Muscle layer of colon (tissue), 2 donors: ENCODE measurements around the gene LRRC53.

ENCODE experiments used
- H3K27ac ChIP-seq: one replicate; pipeline ENCODE4 v1.7.0; 2013; ENCODE audit warnings: low read depth, mild to moderate bottlenecking, low read length, moderate library complexity
- H3K27me3 ChIP-seq, 2 donors: one replicate each; pipeline ENCODE4 v1.7.0; 2013; ENCODE audit warnings: low read length in 2 of 2, mild to moderate bottlenecking in 2 of 2; ENCODE audit not compliant: insufficient read depth in 2 of 2, control insufficient read depth in 1 of 2
- H3K36me3 ChIP-seq: one replicate; pipeline ENCODE4 v1.7.0; 2013; ENCODE audit warnings: mild to moderate bottlenecking, low read length; ENCODE audit not compliant: insufficient read depth
- H3K4me1 ChIP-seq: one replicate; pipeline ENCODE4 v1.7.0; 2013; ENCODE audit warnings: mild to moderate bottlenecking, low read length; ENCODE audit not compliant: insufficient read depth
- H3K4me3 ChIP-seq, 2 donors: one replicate each; pipeline ENCODE4 v1.7.0; 2013; ENCODE audit warnings: low read length in 2 of 2, low read depth in 1 of 2, mild to moderate bottlenecking in 1 of 2, moderate library complexity in 1 of 2
- H3K9ac ChIP-seq: one replicate; pipeline ENCODE4 v1.7.0; 2013; ENCODE audit warnings: low read length
- H3K9me3 ChIP-seq: one replicate; pipeline ENCODE4 v1.7.0; 2013; ENCODE audit warnings: mild to moderate bottlenecking, low read length
- donor health status: abdominal sarcoma.
- donor health status: Adenocarcinoma of cecum.

LRRC53 gene

DNA sequence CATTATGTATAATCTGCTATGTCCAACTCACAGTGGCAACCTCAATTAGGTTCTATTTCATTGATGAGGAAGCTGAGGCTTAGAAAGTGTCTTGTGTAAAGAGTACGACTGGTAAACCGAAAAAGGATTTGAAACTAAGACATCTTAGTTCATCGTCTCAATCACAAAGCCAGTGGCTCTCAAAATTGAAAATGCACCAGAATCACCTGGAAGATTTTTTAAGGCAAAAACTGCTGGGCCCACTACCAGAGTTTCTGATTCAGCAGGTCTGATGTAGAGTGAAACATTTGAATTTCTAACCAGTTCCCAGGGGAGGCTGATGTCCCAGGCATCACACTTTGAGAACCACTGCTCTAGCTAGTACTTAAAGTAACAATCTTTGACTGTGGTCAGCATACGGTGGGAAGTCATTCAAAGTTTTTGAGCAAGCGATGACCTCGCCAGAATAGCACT is 5.2 kb upstream of the LRRC53 start:
- no peaks in the 10 kb centered on the region for H3K9me3 ChIP-seq
- H3K27ac ChIP-seq, result no peak overlapping the region
- no peaks in the 10 kb centered on the region for H3K27me3 ChIP-seq
- no peak overlapping the region for H3K9ac ChIP-seq
- no peak overlapping the region for H3K4me3 ChIP-seq
- H3K4me1 ChIP-seq, result no peaks in the 10 kb centered on the region
- H3K36me3 ChIP-seq, result no peaks in the 10 kb centered on the region

DNA sequence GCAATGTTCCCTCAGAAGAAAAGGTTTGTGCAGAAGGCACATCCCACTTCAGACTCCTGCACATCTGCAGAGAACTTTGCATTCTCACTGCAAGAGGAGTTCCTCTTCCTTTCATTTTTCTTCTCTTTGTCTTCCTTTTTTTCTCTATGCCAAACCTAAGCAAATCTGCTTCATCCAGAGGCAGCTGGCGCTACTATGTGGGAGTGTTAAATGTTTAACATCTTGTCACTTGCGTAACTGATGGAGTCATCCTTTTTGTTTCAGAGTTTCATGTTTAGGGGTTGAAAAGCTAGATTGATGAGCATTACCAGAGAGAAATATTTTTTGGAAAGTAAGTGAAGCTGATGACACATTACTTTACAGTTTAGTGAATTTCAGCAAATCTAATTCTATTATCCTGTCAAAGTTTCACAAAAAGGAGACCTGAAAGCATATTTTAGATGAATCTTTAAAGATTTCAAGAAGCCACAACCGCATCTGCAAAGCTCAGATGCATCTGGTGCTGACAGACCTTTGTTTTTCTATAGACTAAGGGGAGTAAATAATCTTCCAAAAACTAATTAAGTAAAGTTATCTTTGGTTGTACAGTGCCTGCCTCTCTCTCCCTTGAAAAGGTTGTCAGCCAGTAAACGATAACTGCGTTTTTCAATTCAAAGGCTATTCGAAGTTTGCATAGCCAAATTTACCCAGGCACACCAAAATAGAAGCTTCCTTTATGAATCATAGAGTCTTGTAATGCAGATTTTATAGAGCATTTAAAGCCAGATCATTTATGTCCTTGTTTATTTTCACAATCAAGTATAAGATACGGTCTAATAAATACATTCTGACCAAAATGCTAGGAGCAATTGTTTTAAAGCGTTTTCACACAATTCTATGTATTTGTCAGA is 1.2 kb upstream of the LRRC53 start:
- Histone ChIP-seq H3K27ac (no peak overlapping the region), H3K36me3 (no peaks in the 10 kb centered on the region), H3K4me3 (no peak overlapping the region), H3K9me3 (no peaks in the 10 kb centered on the region), H3K9ac (no peak overlapping the region), H3K27me3 (no peaks in the 10 kb centered on the region), H3K4me1 (no peaks in the 10 kb centered on the region)

DNA sequence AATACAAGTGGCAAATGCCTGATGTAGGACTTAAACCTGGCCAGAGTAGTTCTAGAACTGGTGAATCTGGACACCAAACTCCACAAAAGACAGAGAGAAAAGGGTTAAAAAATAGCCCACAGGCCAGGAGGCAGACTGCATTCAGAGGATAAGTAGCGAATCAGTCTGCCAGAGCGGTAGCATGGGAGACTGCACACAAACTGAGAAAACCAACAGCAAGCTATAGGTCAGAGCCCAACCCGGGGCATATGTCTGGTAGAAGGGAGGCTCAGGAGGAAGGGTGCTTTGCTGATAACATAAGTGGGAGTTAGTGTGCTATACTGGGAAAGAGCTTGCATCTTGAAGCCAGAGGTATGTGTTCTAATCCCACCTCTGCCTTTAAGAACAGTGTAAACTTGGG is 4.0 kb downstream of the LRRC53 start:
- no peaks in the 10 kb centered on the region for H3K36me3 ChIP-seq
- H3K27ac ChIP-seq, result no peak overlapping the region
- H3K27me3 ChIP-seq, result no peaks in the 10 kb centered on the region
- H3K4me3 ChIP-seq, result no peak overlapping the region
- H3K9ac ChIP-seq, result no peak overlapping the region
- no peaks in the 10 kb centered on the region for H3K4me1 ChIP-seq
- H3K9me3 ChIP-seq, result no peaks in the 10 kb centered on the region

DNA sequence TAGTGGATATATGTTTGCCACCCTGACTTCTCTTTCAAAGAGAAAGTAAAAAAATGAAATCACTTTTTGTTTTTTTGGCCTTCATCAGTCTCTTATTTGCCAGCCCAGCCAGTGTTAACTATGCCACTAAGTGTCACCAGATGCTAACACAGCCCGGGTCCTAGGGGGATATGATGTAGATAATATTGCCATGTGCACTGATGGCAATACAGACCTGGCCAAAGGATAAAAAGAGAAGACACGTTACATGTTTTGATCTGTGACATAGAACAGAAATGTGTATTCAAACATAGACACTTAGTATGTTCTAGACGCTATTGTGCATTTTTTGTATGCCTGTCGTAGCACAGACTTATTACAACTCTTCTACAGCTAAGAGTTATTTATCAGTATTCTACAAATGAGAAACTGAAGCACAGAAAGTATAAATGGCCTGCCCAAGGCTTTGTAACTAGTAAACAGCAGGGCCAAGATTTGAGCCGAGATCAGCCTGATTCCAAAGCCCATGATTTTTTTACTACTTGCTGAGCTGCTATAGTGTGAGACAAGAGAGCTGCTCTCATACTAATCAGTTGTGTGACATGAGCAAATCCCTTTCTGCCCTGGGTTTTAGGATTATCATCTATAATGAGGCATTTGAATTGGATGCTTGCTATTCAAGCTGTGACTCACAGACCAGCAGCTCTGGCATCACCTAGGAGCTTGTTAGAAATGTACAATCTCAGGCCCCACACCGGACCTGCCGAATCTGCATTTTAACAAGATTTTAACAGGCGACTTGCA is 6.3 kb downstream of the LRRC53 start:
- Histone ChIP-seq H3K9me3 (no peaks in the 10 kb centered on the region), H3K4me3 (no peak overlapping the region), H3K4me1 (no peaks in the 10 kb centered on the region), H3K36me3 (no peaks in the 10 kb centered on the region), H3K9ac (no peak overlapping the region), H3K27me3 (no peaks in the 10 kb centered on the region), H3K27ac (no peak overlapping the region)

DNA sequence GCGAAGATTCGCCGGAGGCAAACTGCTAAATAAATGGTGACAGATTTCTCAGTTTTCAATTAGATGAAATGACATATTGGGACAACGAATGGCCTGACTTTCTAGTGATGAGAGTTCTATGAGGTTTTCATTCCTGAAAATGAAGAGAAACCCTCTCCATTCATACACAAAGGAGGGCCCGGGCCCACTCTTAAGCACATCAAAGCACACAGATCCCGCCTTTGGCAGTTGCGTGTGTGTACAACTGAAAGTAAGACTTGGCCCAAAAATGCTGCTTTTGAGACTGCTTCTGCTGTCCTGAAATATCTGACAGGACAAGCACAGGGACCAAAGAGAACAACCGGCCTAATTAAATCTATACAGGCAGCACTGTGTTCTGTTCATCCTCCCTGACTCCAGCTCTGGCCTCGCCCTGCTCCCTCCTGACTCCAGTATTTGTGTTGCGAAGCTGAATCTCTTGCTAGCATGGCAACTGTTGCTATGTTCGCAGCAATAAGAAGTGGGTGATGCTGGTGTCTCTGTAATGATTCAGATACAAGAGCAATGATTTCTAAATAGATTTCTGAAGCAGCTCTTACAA is 7.4 kb downstream of the LRRC53 start:
- Histone ChIP-seq H3K27me3 (no peaks in the 10 kb centered on the region), H3K27ac (no peak overlapping the region), H3K4me3 (no peak overlapping the region), H3K9me3 (no peaks in the 10 kb centered on the region), H3K4me1 (no peaks in the 10 kb centered on the region), H3K9ac (no peak overlapping the region), H3K36me3 (no peaks in the 10 kb centered on the region)

DNA sequence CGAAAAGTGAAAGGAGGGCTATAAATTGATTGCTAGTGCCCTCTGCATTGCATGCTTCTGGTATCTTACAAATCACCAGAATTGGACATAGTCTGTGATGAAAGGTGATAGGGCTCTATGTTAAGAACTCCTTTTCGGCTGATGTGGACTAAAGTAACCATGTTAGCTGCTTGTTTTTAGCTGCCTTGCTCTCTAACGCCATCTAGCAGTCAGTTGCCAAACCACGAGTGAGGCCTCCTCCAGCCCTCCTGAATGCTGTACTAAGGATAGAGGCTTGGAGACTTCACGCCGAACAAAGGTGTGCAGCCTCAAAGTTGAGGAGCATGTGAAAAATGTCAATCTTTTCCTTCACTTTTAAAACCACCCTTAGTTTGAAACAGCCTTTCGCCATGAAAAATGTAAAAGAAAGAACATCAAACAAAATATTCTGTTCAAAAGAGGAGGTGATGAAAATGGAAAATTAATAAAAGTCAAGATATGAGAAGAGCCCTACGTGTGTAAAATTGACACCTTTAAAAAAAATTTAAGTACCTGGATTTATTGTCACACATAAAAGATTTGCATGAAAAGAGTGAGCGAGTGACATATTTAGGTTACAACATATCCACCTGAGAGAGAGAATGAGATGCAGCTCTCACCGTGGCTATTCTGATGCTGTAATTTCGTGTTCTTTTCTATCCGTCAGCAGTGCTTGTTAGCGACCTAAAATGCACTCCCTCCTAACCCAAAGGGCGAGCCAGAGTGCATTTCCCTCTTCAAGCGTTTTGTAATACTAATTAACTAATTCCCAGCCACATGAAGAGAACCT is 8.1 kb downstream of the LRRC53 start:
- H3K9me3 ChIP-seq, result no peaks in the 10 kb centered on the region
- H3K9ac ChIP-seq, result no peak overlapping the region
- H3K4me3 ChIP-seq, result no peak overlapping the region

DNA sequence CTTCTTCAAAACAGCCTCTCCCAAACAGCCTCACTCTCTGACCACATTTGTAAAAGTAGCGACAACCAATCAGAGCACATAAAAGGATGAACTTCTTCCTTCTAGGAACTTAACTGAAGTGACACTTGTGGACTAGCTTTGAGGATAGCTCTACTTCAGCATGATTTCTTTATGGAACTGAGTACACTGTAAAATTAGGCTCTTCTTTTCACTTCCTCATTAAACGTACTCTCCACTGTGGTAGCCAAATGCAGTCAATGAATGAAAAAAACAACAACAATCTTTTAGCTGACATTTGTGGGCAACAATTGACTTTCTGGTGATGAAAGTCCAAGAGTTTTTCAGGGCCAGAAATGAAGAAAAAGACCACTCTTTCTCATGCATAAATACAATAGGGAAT is 9.6 kb downstream of the LRRC53 start:
- no peak overlapping the region for H3K9ac ChIP-seq
- no peaks in the 10 kb centered on the region for H3K36me3 ChIP-seq
- no peak overlapping the region for H3K27ac ChIP-seq
- no peaks in the 10 kb centered on the region for H3K4me1 ChIP-seq
- no peaks in the 10 kb centered on the region for H3K27me3 ChIP-seq
- H3K4me3 ChIP-seq, result no peak overlapping the region
- no peaks in the 10 kb centered on the region for H3K9me3 ChIP-seq

More for the DNA sequence above, 8.1 kb downstream of the LRRC53 start:
- Histone ChIP-seq H3K27ac (no peak overlapping the region), H3K4me1 (no peaks in the 10 kb centered on the region), H3K27me3 (no peaks in the 10 kb centered on the region), H3K36me3 (no peaks in the 10 kb centered on the region)

DNA sequence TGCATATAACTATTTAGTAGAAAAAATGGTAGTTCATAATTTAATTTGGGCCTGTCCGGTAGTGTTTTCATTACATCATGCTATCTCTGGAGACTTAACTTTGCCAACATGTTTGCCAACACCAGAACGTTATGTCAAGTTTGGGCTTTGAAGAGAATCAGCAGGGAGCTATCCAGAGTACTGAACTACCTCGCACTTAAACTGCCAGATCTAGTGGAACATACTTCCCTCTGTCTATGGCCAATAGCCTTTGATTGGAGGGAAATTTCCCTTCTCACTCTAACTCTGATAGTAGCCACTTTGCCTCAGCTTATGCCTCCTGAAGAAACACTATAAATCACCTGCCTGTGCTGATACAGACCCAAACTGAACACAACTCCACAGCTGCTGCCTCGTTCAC is 10.0 kb downstream of the LRRC53 start:
- Histone ChIP-seq H3K9me3 (no peaks in the 10 kb centered on the region), H3K4me3 (no peak overlapping the region), H3K9ac (no peak overlapping the region), H3K36me3 (no peaks in the 10 kb centered on the region), H3K4me1 (no peaks in the 10 kb centered on the region), H3K27me3 (no peaks in the 10 kb centered on the region), H3K27ac (no peak overlapping the region)

DNA sequence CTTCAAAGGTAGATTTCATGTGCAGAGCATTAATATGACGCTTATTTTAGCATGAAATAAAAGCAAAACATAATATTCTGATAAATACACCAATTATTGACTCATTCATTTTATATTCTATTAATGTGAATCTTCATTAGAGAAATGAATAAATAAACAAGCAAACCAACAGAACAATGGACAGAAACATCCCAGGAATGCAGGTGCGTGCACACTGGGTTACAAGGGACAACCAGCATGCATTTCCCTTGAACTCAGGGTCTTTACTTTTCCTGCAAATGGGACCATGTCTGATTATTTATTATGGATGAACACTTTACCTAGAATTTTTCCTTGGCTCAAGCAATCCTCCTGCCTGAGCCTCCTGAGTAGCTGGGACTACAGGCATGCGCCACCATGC is 13.5 kb downstream of the LRRC53 start:
- no peak overlapping the region for H3K4me3 ChIP-seq
- no peaks in the 10 kb centered on the region for H3K9me3 ChIP-seq
- H3K27me3 ChIP-seq, result no peaks in the 10 kb centered on the region
- no peak overlapping the region for H3K27ac ChIP-seq
- no peaks in the 10 kb centered on the region for H3K4me1 ChIP-seq
- no peaks in the 10 kb centered on the region for H3K36me3 ChIP-seq
- H3K9ac ChIP-seq, result no peak overlapping the region

DNA sequence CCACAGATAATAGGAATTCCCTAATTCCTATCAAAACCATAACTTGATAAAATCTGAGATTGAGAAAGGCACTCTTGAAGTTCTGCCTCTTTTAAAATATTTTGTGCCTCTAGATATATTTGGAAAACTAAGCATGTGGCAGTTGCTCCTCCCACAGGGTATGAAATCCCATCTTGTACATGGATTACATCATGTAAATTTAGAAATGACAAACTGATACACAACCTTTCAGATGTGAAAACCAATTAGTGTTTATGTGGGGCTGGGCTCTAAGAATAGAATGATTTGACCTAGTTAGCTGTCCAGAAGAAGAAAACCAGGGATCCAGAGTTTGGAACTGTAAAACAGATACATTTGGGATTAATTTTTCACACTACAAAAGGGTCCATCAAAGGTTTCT is 15.7 kb downstream of the LRRC53 start:
- no peak overlapping the region for H3K4me3 ChIP-seq
- no peak overlapping the region for H3K9ac ChIP-seq
- no peaks in the 10 kb centered on the region for H3K4me1 ChIP-seq
- H3K27ac ChIP-seq, result no peak overlapping the region
- no peaks in the 10 kb centered on the region for H3K36me3 ChIP-seq
- H3K9me3 ChIP-seq, result no peaks in the 10 kb centered on the region
- no peaks in the 10 kb centered on the region for H3K27me3 ChIP-seq

DNA sequence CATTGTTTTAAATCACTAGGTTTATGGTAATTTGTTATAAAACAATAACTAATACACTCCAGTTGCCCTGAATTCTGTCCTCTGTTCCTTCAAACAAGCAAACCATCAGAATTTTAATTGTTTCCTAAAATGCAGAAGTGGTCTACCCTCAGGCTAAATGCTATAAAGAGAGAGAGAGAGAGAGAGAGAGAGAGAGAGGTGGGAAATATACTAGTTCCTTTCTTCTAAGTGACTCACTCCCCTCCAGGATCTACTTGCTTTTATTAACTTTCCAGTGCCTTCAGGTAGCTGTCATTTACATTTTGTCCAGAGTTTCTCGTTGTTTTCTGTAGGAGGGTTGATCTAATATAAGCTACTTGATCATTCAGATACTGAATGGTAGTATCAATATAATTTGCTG is 26.4 kb downstream of the LRRC53 start:
- no peak overlapping the region for H3K27ac ChIP-seq
- H3K4me1 ChIP-seq, result no peaks in the 10 kb centered on the region
- no peaks in the 10 kb centered on the region for H3K27me3 ChIP-seq
- no peak overlapping the region for H3K9ac ChIP-seq
- H3K9me3 ChIP-seq, result no peaks in the 10 kb centered on the region
- no peaks in the 10 kb centered on the region for H3K36me3 ChIP-seq
- no peak overlapping the region for H3K4me3 ChIP-seq
